ENCODE data around the gene CALM3.

GRCh38 chr19:46586294-46586693 is 14.8 kb upstream of the CALM3 start:
- TF ChIP-seq POLR2A (IDR thresholded peaks at IDR 0.05; ENCODE audit: low read depth, low read length) (no peak), CTCF (IDR thresholded peaks at IDR 0.05; ENCODE audit: extremely low read depth in 1 of 2, insufficient read depth in 1 of 2, low read depth in 1 of 2, low read length in 2 of 2) (no peak), EZH2 (IDR thresholded peaks at IDR 0.05; ENCODE audit: borderline replicate concordance, low read depth, low read length, severe bottlenecking) (no peak), GATA2 (IDR thresholded peaks at IDR 0.05; ENCODE audit: insufficient read depth, insufficient read length, low read depth, low read length) (no peak)
